ENCODE results near the gene ANTXR2.

ANTXR2 gene

DNA sequence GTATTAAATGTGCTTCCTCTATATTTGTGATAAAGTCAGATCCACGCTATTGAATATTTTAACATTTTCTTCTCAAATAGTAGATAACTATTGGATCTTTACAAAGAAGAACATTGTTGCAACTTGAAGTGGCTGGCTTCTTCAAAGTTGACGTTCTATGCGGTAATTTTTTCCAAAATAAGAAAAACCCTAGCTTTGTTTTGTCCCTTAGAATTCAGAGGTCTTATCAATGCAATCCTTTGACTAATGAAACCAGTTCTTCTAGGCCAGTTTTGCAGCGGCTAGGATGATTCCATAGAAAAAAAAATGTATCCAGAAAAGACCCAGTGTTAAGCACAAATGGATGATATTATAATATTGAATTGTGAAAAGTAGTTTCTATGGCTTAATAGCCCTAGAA is 89.6 kb downstream of the ANTXR2 start:
- no peak for DNase-seq (ENCODE audit: low read depth)

DNA sequence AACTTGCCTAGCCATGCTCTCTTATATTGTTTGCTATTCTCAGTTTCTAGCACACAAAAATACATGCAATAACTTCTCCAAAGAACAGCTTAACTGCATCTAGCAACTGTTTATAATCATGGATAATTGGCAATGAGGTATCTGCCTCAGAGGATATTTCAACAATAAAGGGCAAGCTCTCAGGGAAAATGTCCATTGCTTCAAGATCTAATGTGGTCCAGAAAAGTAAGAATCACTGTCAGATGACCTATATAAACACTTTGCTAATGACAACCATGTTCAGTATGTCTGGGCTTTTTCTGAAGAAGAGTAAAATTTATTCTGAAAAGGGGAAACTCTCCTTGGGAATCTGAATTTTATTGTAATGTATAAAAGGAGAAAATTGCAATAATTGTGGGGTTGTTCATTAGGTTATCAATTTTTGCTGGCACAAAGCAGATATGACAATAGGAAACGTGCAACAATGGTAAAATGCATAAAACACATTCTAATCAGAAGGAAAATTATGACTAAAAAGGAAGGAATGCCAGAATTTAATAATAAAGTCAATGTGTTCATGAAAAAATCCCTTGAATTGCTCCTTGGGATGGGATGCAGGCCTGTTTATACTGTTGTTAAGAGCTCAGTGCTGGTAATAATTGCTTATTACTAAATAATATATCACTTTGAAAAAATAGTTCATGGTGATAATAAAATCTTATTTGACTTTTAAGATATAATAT is 90.3 kb downstream of the ANTXR2 start:
- DNase-seq (ENCODE audit: low read depth): peak; percentile 55

DNA sequence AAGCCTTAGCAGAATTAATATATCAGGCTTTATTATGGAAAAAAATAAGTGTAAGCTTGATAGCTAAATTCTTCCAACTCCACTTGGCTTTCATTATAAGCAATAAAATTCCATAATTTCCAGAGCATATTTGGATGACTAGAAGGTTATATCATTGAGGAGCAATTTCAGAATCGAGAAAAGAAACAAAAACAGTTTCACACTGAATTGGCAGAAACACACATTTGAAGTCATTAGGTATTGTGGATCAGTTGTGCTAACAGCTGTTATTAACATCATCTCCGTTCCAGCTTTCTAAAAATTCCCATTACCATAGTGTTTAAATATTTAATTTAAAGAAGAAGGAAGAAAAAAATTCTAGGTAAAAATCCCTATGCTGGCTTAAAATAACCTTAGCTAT is 92.6 kb downstream of the ANTXR2 start:
- DNase-seq (ENCODE audit: low read depth): no peak

DNA sequence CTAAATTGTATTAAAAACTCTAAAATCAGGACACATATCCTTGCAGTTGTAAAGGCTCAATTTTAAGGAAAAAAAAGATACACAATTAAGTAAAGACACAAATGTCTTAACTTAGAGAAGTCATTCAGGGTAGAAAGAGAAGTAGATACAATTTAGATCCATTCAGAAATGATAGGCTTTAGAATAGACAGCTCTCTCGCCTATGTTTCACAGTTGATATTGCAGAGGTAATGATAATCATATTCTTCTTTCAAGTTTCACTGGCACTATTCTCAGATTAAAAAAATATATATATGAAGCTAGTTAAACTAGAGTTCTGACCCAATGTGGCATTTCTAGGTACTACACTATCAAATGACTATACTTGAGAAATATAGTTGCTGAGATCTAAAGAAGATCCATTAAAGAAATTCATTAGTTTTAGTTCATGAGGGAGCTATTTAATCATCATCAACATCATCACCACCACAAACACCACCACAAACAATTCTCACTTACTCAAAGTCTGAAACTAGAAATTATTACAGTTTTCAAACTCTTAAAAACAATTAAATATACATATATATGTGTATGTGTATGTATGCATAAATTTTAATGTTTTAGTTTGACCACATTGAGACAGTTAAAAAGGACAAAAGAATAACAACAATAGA is 93.1 kb downstream of the ANTXR2 start:
- no peak for DNase-seq (ENCODE audit: low read depth)

DNA sequence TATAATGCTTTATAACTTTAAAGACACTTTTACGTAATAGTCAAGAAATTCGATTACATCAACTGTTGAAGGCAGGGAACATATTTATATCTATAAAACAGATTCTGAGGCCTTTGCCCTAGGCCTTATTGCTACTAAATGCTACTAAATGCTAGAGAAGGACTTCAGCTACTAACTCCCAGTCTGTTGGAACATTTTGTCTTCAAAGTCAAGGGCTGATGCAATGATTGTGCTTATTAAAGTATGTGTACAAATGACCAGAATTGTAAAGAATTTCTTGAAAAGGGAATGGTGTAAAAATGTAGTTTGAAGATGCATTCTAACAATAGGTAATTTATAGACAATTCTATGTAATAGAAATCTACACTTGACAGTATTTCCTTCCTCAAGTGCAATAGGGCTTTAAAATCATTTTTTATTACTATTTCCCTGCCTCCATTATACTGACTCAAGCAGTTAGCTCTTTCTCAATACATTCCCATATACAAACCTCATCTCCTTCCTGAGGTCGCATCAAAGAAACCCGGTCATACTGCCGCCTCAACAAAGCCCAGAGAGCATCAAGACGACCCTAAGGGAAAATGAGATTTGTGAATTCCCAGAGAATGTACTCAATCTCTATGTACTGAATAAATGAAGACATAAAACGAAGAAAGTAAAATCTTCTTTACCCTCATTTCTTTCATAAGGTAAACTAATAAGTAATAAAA is 95.7 kb downstream of the ANTXR2 start:
- DNase-seq (ENCODE audit: low read depth): peak; percentile 16

DNA sequence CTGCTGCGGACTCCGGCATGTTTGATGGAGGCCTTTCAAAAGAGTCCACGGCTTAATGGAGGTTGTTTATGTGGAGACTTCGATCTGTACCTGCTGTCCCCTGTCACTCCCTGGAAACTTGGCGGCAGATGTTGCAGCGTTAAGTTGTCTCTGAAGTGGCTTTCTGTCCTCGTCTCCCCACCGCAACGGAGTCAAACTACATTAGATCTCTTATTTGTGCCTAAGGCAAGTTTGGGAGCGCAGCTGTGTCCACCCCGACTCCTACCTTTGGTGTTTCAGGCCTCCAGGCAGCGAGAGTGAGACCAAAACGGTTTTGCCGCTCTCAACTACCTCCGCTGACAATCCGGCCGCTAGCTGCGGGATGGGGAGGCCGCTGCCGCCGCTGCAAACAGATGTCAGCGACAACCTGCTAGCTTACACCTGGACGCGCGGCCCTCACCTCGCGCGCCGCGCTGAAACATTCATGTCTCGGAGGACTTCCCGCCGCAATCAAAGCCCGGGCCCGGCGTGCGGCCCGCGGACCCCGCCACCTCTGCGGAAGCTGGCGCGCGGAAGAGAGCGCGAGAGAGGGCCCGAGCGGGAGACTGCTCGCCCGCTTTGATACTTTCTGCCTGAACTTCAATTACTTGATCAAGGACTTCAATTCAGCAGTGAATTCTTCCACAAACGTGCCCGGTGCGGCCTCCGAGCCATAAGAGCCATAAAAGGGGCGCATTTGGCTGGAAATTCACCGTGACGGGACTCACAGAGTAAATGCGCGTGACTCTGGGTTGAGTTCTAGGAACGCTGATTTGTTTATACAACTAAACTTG is 108.4 kb downstream of the ANTXR2 start:
- DNase-seq (ENCODE audit: low read depth): peak; percentile 22

DNA sequence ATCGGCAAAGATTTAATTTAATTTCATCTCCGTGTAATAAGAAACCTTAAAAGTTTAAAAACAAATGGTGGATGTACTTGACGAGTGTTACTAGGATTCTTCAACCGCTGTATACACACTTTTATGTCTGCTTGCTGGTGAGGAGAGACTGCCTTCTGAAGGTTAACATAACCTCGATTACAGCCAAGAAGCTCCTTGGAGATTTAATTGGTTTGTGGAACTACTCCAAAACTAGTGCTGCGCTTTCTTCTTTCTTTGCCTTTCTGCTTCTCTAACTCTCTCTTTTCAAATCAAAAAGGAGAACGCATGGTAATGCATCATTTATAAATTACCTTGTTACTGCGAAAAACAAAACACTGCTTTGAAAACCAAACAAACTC is 109.0 kb downstream of the ANTXR2 start:
- no peak for DNase-seq (ENCODE audit: low read depth)

DNA sequence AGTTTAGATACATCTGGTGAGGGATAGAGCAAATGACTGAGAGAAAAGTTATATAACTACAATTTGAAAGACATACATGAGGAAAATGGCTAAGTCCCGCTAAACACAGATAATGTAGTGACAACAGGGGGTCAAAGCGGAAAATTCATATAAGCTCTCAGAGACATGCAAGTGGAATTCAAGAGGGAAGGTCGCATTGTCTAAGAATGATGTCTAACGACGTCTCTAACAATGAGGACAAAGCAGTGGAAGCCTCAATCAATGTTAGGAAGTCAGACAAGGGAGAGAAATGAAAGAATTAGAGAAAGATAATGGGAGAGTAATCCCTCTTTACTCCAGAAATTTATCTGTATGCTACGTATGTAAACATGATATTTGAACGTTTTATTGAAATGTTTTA is 113.4 kb downstream of the ANTXR2 start:
- no peak for DNase-seq (ENCODE audit: low read depth)

DNA sequence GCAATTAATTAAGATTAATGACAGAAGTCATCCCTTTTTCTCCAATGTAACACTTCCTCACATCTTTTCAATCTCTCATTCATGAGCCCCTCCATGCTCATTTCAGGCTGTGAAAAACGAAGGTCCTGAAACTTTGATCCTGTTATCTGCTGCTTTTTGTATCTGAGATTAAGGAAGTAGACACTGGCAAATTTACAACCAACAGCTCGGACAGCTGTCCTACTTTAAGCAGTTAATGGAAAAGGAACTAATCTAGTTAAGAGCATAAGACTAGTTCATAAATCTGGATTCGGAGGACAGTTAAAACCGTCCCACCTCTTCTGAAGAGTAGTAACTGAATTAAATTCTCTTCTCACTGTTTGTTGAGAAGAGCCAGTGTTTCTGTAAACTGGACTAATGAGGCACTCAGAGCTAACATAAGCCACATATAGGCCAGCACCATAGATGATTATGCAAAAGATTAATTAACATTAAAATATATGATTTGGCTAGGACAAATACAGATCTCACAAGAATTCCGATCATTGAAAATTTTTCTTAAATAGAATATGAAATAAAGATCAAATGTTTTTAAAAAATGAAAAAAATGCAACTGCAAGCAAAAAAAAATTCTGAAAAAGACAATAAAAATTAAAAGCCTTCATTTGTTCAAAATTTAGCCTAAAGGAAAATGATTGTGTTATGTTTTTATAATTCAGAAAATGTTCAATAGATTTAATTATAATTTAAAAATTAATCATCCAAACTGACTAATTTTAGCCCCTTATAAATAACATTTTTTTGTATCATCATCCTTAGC is 114.4 kb downstream of the ANTXR2 start:
- no peak for DNase-seq (ENCODE audit: low read depth)

DNA sequence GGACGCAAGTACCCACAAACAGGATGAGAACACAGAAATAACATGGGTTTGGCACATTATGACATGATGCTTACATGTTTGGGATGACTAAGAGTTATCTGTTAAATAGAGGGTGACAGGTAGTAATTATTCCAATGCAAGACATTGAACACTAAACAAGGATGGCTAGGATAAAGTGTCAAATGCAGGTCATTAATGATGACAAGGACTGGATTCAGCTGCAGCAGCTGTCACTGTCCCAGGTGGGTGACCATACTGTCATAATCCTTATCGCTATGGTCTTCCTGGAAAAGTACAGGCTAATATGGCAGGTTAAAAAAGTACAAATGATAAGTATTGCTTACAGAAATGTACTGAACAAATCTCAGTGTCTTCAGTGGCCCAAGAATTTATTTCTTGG is 123.9 kb downstream of the ANTXR2 start:
- no peak for DNase-seq (ENCODE audit: low read depth)

DNA sequence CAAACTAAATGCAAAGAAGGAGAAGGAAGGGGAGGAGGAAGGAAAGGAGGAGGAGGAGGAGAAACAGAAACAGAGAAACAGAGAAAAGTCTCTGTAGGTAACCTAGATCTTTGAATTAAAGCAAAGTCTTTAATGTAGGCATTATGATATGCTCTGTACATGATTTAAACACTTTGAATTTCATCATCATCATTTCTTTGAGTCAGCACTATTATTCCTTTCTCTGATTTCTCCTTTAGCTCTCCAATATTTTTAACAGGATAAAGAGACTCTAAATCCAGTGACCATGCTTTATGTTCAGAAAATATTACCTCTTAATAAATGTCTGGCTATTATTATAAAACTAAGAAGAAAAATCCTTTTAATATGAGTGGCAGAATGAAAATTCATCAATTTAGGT is 124.3 kb downstream of the ANTXR2 start:
- no peak for DNase-seq (ENCODE audit: low read depth)

DNA sequence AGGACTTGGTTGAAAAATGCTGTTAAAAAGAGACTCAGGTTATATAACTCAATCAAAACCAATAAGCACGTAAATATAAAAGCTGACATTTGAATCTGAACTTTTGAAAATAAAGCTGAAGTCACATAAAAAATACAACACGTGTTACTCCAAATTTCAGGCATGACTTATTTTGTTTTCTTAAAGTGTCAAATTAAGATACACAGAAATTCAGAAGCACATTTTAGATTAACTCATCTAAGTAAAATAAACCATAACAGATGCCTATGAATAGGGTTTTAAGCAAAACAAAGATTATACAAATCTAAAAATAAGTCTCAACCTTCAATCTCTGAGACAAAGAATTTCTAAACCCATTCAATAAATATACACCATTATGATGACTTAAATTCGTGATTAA is 124.8 kb downstream of the ANTXR2 start:
- DNase-seq (ENCODE audit: low read depth): no peak

DNA sequence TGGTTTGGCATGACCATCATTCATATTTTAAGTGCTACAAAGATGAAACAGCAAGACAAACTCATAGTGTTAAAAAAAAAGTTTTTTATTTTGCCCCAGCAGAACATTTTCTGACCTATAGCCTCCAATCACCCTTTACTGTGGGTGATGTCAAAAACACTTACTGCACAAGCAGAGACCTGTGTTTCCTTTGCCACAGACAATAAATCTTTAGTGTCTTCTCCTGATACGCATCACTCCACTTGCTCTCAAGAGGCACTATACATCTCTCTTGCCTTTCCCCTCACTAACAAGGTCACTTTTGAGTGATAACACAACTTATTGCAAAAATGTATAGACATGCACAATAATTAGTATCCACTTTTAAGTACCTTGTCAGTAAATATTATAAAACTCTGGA is 125.6 kb downstream of the ANTXR2 start:
- no peak for DNase-seq (ENCODE audit: low read depth)

DNA sequence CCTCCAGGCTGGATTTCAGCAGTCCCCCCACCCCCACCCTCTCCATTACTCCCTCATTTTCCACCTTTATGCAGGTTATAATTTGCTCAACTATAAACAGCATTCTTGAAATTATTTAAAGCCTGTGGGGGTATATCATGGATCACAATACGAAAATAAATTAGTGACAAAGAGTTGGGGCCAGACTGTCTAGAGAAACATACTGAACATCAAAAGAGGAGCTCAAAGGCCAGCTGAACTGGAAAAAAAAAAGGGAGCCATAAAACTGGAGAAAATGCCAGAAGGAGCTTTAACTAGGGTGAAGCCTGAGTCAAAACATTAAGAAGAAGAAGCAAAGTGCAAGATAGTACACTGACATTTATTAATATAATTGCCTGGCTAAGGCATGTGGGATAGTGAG is 137.8 kb downstream of the ANTXR2 start:
- DNase-seq (ENCODE audit: low read depth): no peak

DNA sequence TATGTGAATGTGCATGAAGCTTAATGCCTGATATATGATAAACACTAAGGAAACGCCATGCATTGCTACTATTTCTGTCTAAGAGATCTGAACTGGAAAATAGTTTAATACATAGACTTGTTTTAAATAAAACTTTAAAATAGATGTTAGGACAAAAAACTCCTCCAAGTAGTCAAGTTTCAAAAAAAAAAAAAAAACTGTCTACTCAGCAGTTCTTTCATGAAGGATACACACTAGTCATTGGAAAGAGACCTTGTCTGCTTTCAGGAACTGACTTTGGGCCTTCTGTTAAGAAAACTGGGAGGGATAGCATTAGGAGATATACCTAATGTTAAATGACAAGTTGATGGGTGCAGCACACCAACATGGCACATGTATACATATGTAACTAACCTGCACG is 138.4 kb downstream of the ANTXR2 start:
- DNase-seq (ENCODE audit: low read depth): no peak

DNA sequence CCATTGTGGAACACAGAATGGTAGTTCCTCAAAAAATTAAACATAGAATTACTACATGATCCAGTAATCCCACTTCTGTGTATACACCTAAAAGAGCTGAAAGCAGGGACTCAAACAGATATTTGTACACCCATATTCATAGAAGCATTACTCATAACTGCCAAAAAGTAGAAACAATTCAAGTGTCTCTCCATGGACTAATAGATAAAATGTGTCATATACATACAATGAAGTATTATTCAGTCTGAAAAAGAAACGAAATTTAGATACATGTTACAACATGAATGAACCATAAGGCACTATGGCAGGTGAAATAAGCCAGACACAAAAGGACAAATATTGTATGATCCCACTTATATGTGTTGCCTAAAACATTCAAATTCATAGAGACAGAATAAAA is 145.1 kb downstream of the ANTXR2 start:
- no peak for DNase-seq (ENCODE audit: low read depth)

DNA sequence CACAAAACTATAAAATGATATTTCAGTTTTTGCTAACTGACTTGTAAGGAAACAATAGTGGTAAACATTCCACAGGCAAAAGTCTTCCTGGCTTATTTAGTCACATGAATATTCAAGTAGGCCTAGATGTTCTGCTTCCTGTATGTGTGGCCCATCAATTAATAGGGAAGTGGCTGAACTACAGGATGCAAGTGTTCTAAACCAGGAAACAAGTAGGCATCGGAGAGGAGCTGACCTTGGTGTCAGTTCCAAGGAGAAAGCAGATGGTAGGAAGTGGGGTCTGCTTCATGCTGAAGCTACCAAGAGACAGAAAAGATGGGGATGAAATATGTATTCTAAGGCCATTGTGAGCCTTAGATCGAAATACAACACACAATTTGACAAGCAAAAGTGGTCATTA is 149.7 kb downstream of the ANTXR2 start:
- no peak for DNase-seq (ENCODE audit: low read depth)

DNA sequence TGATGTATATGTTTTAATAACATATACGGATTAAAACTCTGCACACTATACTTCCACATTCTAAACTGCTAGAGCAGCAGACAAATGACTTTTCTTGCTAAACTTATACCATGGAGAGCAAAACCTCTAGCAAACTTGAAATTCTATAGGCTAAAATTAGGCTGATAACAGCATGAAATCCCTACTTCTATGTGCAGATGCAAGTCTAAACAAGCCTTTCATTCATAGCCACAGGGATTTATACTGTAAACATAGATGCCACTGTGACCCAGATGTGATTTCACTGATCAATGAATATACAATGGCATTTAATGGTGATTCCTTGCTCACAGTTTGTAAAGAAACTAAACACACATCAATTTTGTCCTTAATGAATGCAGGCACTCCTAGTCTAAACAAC is 151.0 kb downstream of the ANTXR2 start:
- no peak for DNase-seq (ENCODE audit: low read depth)

DNA sequence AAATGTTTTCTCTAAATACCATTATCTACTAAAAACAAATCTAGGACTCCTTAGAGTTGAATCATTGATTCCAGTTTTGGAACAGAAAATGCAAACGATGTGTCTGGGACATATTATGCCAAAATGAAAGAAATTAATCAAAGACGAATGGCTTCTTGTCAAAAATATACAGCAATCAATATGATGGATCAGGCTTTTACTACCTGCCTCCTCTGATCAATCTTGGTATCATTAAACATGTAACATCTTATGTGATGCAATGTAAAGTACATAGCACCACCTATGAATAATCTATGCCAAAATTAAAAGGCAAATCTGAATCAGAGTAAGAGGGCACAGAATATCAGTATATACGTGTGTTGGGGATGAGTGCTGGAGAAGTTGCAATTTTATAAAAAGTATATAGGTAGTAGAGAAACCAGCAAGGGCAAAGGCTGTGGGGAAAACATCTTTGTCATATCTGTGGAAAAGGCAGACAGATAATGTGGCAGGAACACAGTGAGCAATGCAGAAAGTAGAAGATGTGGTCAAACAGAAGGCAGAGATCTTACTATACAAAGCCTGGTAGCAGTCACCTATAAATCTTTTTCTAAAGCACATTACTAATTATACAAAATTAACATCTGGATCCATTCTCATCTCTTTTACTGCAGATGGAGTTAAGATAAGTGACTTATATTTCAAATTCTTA is 152.7 kb downstream of the ANTXR2 start:
- no peak for DNase-seq (ENCODE audit: low read depth)

DNA sequence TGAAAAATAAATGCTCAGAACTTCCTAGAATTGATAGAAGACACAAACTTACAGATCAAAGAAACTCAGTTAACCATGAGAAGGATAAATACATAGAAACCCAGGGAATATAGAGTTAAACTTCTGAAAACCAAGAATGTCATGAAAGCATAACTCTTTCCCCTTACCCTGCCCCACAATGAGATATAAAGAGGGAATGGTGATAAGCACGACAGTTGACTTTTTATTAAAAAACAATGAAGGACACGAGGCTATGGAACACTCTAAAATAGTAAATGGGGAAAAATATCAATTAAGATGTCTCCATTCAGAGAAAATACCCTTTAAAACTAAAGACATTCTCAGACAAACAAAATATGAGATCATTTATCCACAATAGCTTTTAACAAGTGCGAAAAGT is 154.7 kb downstream of the ANTXR2 start:
- no peak for DNase-seq (ENCODE audit: low read depth)

DNA sequence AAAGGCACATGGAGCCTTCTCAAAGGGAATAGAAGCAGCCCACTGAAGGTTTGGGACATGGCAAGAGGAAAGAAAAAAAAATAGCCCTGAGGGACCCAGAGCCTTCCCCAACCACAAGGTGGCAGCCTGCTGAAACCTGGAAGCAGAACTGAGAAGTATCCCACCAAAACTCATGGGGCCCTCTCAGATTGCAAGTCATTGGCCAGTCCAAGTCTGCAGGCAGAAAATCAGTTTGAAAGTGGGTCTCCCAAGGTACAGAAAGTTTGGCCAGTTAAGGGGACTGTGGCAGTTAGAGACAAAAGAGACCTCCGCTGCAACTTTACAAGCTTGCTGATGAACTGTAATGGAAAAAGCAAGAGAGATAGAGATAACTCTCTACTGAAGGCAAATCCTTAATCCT is 155.8 kb downstream of the ANTXR2 start:
- DNase-seq (ENCODE audit: low read depth): peak; percentile 56

All from fibroblast of gingiva (primary cell).